Islet of Langerhans (tissue), 1 donor: ENCODE measurements around the gene KIF6.

Source experiments
- FAIRE-seq: peaks from one replicate; lab custom pipeline; 2011; peaks lifted over from hg19 to GRCh38; lab: Jason Lieb, UNC

The KIF6 gene

DNA sequence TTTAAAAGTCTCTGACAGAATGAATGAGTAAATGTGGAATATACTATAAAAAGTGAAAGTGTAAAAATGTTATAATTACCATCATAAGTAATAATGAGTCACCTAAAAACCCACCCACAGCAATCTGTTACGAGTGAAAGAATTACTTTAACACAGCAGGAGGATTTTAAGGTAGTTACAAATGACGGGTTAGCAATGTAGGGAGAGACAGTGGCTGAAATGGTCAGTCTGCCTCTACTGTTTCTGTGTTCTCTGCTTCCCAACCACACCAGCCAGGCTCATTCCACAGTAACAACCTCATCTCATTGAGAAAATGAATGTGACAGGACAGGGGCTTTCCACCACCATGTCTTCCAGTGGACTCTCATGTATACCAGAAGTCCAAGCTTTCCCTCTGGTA, 278.3 kb downstream of the KIF6 start:
- FAIRE-seq: no peak

DNA sequence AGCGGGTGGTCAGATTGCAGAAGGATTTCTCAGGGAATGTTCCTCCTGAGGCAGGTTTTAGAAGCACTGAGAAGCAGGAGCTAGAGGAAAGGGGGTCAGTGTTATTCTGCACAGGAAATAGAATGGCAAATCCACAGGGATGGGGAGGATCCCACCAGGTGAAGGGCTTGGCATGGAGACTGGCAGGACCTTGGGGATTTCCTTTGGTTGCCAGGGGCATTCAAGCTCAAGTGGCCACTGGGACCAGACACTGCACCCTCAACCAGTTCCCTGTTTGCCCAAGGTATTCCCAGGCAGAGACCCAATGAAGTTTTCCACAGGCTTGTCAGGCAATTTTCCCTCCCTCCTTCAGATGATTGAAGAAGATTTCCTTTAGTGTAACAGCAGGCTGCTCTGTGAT, 279.5 kb downstream of the KIF6 start:
- no peak for FAIRE-seq

DNA sequence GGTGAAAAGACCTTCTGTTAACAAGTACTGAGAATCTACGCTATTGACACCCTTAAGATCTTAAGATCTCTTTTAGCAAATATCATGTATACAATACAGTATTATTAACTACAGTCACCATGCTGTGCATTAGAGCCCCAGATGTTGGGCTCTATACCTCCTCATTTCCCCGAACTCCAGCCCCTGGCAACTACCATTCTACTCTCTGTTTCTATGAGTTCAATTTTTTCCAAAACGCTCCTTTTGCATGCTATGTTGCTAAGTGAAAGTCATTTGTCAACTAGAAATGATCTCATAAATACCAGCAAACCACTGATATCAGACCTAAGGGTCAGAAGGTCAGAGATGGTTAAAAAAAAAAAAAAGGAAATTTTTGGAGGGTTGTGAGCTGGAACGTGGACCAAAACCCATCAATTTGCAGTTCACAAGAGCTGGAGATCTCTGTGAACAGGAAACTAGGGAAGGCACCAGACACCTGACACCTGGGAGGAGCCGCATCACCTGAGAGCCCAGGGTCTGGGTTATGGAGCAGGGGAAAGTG, 280.7 kb downstream of the KIF6 start:
- FAIRE-seq: no peak

DNA sequence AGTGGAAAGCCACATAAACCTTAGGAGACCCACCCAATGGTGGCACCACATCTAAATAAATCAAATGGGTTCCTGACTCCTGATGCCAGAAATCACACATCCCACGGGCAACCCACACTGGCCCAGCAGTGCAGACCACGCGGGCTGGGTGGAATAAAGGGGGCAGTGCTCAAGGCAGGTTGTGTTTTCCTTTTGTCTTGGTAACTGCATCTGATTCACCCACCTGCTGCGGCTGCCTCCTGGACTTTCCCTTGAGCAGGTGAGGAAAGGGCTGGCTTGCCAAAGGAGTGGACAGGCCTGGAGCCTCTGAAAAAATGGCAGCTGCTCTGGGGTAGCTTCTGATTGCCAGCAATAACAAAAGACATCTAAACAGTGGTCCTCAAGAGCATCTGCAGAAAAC, 283.2 kb downstream of the KIF6 start:
- no peak for FAIRE-seq

DNA sequence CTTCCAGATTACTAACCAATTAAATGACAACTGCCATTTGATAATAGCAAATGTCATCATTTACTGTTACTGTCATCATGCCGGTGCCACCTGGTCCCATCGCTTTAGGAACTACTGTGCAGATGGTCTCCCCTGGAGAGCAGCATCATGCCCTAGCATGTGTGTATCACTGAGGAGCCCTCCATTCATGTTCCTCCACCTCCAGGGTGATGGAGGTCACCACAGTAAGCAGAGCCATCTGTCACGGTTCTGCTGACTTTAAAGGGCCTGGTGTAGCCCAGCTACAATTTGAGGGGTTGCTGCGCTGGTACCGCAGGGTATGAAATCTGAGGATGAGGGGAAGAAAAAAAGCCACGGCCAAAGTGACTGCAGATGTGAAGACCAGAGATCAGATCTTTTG, 283.9 kb downstream of the KIF6 start:
- no peak for FAIRE-seq

DNA sequence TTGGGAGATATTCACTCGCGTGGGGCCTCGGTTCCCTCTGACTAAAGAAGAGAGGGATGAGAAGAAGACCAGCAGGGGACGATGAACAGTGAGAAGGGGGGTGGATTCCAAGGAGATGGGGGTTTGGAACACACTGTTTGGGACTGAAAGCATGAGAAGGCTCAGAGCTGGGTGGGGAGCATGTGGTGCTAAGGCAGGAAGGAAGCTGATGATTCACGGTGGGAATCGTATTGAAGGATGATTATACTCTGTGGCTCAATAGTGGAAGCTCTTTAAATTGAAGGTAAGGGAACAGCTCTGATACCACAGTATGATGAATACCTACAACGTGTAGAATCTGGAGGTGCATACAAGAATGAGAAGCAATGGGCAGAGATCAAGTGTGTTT, 285.2 kb downstream of the KIF6 start:
- no peak for FAIRE-seq

DNA sequence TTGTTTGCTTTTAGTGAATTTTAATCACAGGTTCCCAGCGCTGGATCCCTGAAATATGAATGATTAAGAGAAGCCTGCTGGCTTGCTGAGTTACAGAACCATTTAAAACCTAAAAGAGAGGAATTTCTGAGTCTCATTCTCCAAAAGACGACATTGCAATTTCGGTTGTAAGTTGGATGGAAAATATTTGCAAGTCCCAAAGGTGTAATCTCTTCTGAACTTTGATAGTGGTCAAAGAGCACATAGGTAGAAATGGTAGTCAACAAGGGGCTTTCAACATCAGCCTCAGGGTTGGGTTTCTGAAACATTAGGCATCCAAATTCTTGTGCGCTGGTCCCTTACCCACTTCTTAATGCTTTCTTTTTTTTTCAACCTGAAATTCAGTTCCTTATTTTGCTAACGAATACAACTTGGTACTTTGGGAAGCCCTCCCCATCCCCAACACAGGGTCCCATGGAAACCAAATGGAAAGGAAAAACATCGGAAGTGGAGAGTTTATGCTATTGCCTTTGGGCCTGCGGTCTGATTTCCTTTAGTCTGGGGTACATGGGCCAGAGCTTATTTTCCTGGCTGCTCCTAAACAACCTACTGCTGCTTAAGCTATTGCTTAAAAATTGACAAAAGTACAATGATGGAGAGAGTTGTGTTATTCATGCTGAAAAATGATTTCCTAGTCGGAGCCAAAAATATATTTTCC, 285.7 kb downstream of the KIF6 start:
- FAIRE-seq: no peak

DNA sequence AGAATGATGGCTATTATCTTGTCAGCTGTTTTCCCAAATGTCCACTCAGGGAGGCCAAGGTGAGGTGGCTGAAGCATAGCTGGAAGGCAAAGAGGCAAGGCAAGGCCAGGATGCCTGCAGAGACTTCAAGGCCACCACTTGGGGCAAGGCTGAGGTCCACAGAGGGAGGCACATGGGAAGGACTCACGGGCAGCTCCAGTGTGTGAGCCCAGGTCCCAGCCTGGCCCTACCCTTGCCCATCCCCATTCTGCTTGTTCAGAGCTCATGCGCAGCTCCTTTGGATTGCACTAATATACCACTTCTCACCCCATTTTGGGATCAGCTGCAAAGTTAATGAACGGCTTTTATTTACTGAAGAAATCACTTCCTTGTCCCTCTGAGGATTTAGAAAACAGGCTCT, 291.6 kb downstream of the KIF6 start:
- FAIRE-seq: no peak

DNA sequence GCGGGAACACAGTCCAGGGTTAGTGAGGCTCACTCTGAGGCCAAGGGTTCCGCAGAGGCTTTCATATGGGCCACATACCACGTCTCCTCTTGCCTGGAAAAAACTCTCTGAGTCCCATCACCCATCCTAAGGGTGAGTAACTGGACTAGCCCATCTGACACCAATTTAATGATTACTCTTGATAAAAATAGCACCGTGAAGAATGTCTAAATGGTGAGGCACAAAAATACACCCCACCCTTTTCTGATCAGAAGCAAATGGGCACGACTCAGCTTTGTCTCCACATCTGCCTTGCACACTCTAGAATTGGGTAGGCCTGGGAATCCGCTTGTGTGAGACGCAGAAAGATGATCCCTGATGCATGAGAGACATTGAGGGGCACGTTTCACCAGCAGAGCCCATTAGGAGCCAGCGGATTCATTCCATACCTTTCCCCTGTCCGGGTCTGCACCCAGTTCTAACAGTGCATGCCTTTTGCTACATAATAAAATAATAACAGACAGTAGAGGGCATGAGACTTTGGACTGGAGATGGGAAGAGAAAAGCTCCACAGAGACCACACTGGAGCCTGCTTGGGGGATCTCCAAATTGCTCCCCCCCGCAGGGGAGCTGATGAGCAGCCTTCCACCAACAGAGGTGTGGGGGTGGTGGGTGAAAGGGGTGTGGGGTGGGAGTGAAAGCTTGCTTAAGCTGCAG, 292.7 kb downstream of the KIF6 start:
- no peak for FAIRE-seq

DNA sequence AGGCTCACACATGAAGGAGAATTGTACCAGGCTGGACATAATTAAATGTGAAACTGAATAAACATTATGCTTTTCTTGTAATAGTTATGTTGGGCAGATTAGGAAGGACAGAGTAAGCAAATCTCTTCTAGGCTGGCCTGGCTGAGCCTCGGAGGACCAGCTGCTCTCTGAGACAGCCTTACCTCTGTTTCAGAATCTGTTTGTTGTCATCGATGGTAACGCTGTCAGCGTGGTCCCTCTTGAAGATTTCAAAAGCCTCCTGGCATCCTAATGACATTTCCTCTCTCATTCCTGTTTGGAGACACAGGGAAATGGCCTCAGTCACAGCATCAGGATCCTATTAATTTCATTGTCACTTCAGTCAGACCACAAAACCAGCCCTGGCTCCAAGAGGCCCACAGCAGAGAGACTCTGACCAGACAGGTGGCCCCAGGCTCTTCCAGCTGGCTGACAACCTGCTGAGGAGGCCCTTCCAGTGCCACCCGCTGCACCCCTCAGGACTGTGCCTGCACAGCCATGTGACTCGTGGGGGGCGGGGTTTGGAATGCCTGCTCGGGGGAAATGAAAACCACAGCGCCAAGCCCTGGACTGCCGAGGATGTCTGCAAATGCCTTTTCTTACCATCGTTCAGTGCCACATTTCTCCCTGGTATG, 294.2 kb downstream of the KIF6 start:
- no peak for FAIRE-seq

DNA sequence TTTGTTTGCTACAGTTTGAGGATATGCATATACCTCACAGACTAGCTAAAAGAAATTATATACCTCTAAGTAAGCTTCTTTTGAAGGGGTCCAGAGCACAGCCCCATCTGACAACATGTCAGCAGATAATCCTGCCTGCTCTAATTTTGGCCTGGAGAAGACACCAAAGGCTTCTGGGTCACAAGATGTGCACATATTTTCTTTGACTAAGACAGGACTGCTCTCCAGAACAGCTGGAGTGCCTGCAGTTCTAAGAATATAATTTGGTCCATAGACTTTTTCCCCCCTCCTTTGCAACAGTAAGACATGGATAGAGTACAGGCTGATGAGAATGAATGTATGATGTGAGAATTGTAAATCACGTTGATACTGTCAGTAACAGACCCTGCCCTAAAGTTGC, 294.8 kb downstream of the KIF6 start:
- FAIRE-seq: no peak

DNA sequence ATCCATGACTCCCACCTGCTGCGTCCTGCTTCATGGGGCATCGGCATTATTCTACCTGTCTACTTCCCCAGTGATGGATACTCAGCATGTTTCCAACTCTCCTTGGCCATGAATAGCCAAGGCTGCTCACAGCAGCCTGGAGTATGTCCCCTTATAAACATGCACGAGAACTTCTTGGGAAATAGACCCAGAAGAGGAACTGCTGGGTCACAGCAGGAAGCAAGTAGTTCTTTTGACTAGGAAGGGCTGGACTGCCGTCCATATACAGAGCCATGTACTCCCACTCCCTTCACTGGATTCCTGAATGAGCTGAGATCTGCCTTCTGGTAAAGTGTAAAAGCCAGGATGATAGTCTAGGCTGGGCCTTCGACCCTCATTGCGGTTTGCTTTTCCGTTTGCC, 296.4 kb downstream of the KIF6 start:
- no peak for FAIRE-seq

DNA sequence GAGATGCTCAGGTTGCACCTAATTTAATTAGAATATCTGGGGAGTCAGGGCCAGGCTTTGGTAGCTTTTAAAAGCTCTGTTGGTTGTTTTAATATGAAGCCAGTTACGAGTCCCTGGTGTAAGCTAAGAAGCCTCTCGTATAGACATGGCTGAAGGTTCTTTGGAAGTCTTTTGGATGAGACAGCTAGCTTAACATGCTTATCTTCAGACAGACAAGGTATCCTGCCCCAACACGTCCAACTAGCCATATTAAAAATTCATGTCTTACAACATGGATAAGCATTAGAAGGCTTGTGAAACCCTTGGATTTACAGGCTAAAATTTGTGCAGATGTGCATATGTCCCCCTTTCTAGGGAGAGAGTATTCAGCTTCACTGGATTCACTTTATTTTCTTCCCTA, 297.1 kb downstream of the KIF6 start:
- FAIRE-seq: no peak

DNA sequence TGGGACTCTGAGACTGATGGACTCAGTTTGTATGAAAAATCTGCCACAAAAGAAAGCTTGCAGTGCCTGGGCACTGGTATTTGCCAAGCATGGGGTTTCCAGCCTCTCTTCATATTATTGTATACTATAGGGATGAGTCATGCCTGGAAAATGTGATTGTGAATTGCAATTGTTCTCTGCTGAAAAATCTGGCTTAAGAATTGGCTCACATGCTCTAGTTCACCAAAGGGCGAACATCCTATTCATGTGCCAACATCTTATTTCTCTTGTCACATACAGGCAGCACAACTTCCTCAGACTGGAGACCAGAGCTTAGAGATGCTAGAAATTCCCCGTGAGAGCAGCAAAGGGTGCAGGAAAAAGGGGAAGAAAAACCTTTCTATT, 299.1 kb downstream of the KIF6 start:
- FAIRE-seq: no peak

DNA sequence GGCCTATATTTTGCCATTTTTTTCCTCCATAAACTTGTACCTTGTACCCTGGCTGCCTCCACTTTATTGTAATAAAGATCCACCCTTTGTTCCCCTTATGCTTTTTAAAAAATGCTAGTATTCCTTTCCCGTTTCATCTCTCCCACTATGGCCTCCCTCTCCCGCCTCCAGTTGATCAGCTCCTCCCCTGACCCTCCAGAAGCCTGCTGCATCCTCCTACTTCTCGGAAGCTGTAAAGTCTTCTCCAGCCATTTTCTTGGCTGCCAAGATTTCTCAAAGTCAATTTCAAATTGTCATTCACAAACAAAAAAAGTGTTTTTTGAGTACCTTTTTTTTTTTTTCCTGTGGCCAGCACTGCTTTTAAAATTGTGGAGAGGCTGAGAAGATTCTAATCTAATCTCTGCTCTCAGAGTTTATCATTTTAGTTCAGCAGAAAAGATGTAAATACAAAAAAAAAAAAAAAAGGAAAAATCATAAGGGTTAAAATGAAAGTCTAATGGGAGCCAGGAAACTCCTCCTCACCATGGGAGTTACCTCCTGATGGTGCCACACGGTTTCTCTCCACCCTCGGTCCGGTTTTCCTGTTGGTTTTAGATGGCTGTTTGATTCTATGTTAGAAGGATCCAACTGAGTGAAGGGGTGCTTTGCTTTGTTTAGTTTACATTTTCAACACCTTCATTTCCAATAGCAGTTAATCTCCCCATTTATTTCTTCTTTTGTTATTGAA, 299.7 kb downstream of the KIF6 start:
- FAIRE-seq: no peak

DNA sequence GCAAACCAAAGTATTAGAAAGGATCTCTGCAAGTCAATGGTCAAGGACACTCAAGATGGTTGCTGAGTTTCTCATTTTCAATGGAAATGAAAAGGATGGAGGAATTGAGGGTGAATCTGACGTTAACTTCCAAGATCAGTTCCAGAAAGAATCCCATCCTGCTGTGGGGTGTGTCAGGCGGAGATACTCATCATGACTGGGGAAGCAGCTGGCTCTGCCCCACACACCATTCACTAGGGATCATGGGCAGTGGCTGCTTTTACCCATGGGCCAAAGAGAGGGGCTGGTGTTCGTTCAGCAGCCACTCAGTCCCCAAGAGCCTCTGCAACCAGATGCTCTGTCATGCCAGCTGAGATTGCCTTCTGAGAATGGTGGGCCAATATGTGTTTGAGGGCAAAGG, 300.4 kb downstream of the KIF6 start:
- no peak for FAIRE-seq

DNA sequence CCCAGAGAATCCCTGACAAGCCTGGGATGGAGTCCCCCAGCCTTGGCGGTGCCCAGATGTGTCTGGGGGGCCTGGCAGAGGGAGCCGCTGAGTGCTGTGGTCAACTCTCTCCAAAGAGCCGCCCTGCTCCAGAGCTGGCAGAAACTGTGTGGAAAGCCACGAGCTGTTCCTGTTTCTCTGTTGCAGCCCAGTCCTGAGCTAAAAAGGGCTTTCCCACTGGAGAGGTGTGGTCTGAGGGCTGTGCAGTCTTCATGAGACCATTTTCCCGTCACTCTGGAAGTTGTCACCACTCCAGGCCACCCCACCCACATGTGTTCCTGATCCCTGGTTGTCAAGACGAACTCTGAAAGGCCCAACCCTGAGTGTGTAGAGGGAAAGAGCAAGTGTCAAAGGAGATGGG, 303.0 kb downstream of the KIF6 start:
- FAIRE-seq: no peak

DNA sequence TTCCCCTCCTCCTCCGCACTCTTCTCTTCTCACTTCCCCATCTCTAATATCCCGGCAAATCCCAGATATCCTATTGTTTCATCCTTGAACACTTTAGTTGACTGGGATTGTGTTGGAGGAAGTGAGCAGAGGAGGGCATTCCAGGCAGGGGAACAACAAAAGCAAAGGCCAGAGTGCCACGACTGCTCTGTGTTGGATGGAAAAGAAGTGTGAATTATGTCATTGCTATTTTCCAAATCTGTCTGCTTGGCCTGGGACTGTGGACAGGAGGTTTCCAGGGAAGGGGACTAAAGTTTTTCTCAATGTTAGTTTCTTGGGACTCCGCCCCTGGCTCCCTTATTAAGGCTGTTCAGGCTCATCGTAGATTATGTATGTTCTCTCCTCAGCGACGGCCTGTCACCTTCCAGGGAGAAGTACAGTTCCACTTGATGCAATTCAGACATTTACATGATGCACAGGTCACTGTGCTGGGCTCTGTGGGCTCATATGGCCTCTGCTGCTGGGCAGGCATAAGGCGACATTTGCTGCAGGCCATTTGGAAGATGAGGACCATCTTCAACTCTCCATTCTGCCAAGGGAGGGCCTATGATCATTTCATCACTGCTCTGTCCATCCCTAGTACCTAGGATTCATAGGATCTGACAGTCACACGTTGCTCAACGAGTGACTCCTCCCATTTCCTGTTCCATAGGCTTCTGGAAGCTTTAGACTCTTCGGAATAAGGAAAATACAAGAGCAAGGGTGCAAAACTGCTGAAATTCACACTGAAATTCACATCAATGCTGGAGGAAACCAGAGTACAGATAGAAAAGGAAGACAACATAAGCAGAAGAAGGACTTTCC, 303.6 kb downstream of the KIF6 start:
- FAIRE-seq: no peak

DNA sequence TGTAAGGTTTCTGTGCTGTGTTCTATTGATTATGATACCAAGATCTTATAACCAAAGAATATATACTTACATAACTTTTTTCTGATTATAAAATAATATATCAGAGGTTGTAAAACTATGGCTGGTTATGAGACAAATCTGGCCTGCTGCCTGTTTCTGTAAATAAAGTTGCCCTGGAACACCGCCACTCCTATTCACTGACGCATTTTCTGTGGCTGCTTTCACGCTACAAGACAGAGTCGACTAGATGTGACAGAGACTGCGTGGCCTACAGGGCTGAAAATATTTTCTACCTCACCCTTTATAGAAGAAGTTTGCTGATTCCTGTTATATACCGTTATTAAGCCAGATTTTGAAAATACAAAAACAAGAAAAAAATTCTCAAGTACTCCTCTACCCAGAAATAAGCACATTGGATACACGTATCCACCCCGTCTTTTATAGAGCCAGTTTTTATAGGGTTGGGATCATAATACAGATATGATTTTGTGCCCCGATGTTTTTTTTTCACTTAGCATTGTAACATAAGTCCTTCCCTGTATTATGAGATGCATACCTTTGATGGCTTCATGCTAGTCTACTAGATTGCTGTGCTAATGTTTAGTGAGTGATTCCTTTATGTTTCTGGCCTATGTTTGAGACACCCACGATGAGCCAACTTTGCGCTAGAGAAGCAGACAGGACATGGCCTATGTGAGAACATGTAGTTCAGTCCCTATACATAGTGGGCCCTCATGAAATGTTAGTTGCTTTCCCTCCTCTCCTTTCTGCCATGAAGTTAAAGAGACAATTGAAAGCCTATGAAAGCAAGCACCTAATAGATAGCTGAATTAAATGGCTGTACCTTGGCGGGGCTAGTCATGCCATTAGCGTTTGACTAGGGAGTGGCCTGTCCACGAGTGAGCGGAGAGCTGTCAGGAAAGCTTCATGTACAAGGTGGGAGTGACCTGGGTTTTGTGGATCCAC, 304.6 kb downstream of the KIF6 start:
- no peak for FAIRE-seq

DNA sequence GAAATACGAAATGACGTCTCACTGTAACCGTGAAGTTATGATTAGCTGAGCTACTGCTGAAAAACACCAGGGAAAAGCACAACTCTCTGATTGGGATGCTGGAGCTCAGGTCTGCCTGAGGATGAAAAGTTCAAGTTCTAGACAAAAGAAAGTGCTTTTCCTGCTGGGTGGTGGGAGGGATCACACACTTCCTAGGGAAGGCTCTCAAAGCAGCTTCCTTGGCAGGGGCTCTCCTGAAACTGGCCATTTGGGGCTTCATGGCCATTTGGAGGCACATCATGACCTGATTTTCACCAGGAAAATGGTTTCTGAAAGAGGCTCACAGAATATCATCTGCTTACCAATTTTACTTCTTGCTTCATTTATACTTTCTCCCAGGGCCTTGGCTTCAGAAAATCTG, 305.6 kb downstream of the KIF6 start:
- FAIRE-seq: no peak

DNA sequence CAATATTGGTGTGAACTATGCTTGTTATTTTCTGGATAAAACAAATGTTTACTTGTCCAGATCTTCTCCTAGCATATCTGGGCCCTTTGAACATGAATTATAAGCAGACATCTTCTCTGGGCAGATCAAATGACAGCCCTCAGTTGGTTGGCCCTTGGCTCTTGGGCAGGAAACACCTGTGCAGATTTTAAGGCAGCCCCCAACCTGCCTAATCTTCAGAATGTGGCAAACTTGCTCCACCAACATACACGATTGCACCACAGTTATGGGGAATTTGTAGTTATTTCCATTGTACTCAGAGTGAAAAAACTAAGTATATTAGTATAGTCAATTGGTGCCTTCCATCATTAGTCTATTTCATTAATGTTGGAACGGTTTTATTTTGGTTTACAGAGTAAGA, 307.8 kb downstream of the KIF6 start:
- FAIRE-seq: no peak
